NCI-H1092 (cell line): Measurements from ENCODE around the gene WNT11.

Experiments
- DNase-seq: peaks from one replicate; lab custom pipeline; 2025; lab: John Stamatoyannopoulos, UW

Gene WNT11

GRCh38 chr11:76206327-76207081 is at the start of gene WNT11:
WNT11 (minus strand) TSS chr11:76206502; CDS start chr11:76206407, 95 bp downstream.
- DNase-seq, result peak; percentile 16

- DNase-seq, result no peak
Observed at GRCh38 chr11:76253416-76253815, 47.1 kb upstream of the WNT11 start.

GRCh38 chr11:76252631-76253070 is 46.3 kb upstream of the WNT11 start:
- no peak for DNase-seq

- DNase-seq, result no peak
Observed at GRCh38 chr11:76251576-76251975, 45.3 kb upstream of the WNT11 start.

DNA sequence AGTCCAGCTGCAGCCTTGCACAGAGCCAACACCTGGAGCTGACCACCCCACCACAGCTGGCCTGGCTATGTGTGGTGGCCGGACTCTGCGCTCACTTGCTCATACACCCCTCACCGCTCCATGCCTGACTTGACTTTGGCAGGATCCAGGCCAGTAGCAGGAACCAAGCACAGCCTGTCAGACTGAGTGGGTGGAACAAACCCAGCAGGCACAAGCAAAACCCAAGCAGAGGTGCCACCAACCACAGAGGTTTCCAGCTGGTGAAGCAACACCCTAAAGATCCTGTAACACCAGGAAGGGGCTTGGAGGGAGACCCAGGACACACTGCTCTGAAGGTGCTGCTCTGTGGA is 44.9 kb upstream of the WNT11 start:
- no peak for DNase-seq

- no peak for DNase-seq
Observed at GRCh38 chr11:76250520-76251225, 44.4 kb upstream of the WNT11 start.

DNA sequence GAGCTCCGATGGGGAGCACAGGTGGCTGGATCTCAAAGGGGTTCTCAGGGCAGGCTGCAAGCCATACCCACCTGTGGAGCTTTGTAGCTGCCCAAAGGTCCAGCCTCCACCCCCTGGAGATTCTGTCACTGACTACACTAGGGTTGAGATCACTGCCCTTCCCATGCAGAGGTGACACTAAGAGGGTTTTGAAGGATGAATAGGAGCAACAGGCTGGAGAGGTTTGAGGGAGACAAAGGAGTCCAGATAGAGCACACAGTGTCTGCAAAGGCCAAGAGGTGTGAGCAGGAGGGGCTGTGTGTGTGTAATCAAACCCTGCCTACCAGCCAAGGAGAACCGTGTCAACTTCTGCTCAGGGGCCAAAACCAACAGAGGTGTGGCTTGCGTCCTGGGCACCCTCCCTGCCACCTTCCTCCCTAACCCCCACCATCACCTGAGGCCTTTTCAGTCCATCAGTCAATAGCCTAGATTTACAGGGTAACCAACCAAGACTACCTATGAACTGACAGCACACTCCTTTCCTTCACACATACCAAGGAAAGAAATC is 43.0 kb upstream of the WNT11 start:
- DNase-seq, result no peak

DNA sequence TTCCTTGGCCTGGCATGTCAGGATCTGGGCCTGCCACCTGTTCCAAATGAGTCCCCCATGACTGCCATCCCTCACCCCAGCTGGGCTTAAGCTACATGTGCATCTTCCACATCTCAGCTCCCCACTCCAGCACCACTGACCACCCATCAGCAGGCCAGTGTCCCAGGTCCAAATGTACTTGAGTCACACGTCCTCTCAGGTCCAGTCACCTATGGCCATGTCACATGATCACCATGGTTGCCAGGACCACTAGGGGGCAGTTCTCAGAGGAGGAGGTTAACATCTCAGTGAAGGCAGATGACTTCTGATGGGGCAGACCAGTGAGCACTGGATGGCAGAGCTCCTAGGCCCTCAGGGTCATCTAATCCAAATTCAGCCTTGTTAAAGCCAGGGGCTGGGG is 41.9 kb upstream of the WNT11 start:
- no peak for DNase-seq

DNA sequence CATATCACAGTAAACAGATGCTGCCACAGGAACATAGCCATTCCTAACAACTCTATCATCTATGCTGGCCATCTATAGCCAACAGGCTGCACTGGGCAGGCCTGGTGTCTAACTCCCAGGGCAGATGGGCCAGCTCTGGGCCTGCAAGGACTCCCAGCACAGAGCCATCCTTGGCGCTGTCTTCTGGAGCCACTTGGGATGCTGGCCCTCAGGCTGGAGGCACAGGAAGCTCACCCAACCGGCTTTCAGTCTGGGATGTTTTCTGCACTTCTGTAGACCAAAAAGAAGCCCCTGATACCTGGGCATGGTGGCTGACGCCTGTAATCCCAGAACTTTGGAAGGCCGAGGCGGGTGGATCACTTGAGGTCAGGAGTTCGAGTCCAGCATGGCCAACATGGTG is 40.8 kb upstream of the WNT11 start:
- no peak for DNase-seq

GRCh38 chr11:76246271-76246933 is 40.1 kb upstream of the WNT11 start:
- no peak for DNase-seq

DNA sequence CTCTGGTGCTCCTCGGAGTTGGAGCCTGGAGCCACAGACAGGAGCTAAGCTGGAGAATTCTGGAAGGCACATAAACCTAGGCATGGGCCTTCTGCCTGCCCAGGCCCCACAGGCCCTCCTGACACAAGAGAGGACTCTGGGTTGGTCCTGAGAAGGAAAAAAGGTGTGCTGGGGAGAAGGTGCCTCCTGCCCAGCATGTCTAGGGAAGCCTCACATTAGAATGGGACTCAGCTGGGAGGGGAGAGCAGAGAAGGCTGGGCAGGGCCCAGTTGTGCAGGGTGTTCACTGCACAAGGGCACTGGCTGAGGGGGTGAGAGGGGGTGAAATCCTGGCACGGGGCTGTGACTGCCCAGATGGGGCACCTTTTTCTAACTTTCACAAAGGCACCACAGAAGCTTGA is 39.4 kb upstream of the WNT11 start:
- DNase-seq, result no peak

DNA sequence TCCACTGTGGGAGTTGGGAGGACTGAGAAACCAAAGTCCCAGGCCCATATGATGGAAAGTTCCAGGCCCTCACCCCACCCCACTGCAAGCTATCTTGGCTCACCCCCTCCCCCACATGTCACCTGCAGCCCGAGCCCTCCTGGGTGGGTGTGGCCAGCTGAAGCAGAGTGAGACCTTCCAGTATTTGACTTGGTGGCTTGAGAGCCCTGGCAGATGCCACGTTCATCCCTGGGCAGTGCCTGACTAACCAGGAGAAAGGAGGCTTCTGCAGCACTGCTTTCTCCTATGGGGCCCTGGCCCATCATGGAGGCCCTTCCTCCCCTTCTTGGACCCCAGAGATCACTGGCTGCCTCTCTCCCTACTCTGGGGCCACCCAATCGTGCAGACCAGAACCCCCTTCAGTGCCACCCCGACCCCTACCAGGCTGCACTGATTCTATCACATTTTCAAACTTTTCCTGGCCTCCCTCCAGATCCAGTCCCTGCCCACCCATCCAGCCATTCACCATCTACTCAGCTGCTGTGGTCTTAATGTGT is 38.1 kb upstream of the WNT11 start:
- no peak for DNase-seq

DNA sequence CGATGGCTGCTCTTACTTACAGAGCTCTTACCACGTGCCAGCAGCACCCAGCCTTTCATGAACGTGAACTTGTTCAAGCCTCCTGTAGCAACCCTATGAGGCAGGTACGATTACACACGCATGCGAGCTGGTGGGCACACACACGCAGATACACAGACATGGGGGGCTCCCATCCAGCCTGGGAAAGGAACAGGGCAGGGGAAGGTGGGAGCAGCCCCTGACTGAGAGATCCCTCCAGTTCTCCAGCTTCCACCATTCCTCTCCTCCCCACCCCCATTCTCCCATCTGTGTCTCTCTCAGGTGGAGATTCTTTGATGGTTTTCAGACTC is 37.6 kb upstream of the WNT11 start:
- DNase-seq, result no peak

GRCh38 chr11:76243193-76243956 is 37.1 kb upstream of the WNT11 start:
- DNase-seq, result peak; percentile 23

- no peak for DNase-seq
Observed at GRCh38 chr11:76242004-76242779, 35.9 kb upstream of the WNT11 start.

GRCh38 chr11:76241243-76242000 is 35.1 kb upstream of the WNT11 start:
- DNase-seq, result no peak

GRCh38 chr11:76240666-76241065 is 34.4 kb upstream of the WNT11 start:
- DNase-seq, result no peak

DNA sequence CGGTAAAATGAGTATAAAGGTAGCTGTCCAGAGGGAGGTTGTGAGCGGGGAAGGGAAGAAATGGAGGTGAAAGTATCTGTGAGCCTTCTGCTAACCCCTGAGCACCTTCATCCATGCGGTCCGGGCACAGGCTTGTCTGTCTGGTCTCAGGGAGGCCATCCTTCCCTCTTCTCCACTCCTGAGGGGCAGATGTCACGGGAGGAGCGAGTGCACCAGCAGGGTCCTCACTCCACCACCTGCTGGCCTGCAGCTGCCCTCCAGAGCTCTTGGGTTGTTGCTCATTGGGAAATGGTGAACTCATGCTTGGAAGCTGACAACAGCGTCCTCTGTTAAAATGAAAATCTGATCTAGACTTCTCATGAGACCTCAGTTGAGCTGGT is 33.8 kb upstream of the WNT11 start:
- no peak for DNase-seq

GRCh38 chr11:76239483-76240160 is 33.3 kb upstream of the WNT11 start:
- no peak for DNase-seq

- no peak for DNase-seq
Observed at GRCh38 chr11:76238551-76238950, 32.2 kb upstream of the WNT11 start.
